ENCODE results near the gene PALS1. TPM values are rescaled to one million over a fixed set of nuclear protein-coding genes. Genes with fewer than 3 reads are reported as not detected.
"Not testable (repeated sequence)": the region's sequence is repeated elsewhere in the genome, so short reads cannot be mapped to it uniquely, and the experiment has no call there.

The PALS1 gene
- total RNA-seq, 2 donors from 2014 or later: 7.7 to 14.0 TPM

DNA sequence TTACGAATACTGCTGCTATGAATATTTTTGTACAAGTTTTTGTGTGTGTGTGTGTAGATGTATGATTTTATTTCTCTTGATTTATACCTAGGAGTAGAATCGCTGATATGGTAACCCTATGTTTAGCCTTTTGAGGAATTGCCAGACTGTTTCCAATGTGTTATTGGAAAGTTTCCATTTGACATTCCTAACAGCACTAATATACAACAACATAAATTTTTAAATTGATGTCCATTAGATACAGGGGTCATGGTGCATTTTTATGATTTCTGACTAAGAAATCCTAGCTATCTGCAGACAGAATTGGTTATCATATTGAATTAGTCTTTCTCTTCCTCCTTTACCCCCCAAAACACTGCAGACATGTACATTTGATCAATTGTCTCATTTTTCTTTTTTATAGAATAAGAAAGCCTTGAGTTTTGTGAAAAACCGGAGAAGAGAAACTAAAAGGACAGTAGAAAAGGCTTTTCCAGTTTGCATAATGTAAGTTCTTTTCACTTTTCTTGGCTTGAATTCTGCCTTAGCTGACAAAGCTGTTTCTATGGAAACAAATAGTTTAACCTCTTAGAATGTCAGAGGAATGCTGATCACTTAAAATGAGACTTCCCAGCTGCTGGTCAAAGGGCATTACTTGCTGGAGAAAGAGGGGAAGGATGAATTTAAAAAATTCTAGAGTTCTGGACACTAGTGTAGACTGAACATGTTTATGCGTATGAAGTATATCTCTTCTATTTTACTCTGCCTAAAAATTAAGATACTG lies 28.2 kb downstream of the PALS1 start:
- H3K4me3 Mint-ChIP-seq: no peak overlapping the region
- no peak overlapping the region for H3K27ac Mint-ChIP-seq
- ATAC-seq (replicated peaks): no peak
- H3K27me3 Mint-ChIP-seq: no peaks in the 10 kb centered on the region
- no peaks in the 10 kb centered on the region for H3K9me3 Mint-ChIP-seq
- peaks cover 6% of the 10 kb centered on the region for H3K4me1 Mint-ChIP-seq
- peaks cover 15% of the 10 kb centered on the region for H3K36me3 Mint-ChIP-seq (ENCODE audit: low read depth)

DNA sequence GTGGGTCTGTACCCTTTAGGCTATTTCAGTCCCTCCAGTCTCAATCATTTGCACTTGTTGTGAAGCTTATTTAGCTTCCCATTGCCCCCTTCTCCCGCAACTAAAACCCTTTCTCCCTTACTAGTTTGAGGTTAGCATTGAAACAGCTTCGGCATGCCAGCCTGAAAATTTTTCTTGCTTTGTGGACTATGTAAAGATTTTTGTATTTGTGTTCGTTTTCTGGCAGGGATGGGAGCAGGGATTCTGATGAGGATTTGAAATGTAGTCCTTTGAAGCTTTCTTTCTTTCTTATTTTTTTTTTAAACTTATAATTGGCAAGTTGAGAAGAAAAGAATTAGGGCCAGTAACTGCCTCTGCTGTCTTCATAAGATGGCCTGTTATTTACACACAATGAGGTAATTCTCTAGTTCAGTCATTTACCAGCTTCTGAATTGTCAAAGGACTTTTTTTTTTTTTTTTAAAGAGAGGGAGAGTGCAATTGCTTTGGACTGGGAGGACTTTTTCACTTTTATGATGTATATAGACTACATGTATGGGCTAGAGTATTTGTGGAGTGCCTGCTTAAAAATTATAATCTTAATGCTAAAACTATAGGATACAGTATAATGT lies 29.0 kb downstream of the PALS1 start:
- ATAC-seq (replicated peaks): no peak
- H3K27ac Mint-ChIP-seq: no peak overlapping the region
- no peaks in the 10 kb centered on the region for H3K9me3 Mint-ChIP-seq
- no peak overlapping the region for H3K4me3 Mint-ChIP-seq
- H3K4me1 Mint-ChIP-seq: peaks cover 6% of the 10 kb centered on the region
- H3K27me3 Mint-ChIP-seq: no peaks in the 10 kb centered on the region
- peaks cover 15% of the 10 kb centered on the region for H3K36me3 Mint-ChIP-seq (ENCODE audit: low read depth)

DNA sequence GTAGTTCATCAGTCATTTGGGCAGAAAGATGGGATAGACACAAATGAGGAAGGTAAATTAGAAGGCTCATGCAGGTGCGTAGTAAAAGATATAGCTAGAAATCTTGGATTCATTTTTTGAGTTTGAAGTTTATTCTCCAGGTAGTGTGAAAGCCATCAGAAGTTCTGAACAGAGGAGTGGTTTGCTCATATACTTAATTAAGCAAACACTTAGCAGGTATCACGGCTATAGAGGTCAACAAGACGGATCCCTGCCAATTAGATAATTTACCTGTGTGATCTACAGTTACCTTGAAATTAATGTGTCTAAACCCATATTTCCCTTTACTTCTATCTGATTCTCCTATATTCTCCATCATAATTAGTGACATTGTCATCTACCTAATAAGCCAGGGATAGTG lies 29.7 kb downstream of the PALS1 start:
- H3K9me3 Mint-ChIP-seq: no peaks in the 10 kb centered on the region
- ATAC-seq (replicated peaks): no peak
- H3K4me3 Mint-ChIP-seq: no peak overlapping the region
- H3K27me3 Mint-ChIP-seq: no peaks in the 10 kb centered on the region
- peaks cover 9% of the 10 kb centered on the region for H3K4me1 Mint-ChIP-seq
- H3K36me3 Mint-ChIP-seq (ENCODE audit: low read depth): peaks cover 19% of the 10 kb centered on the region
- H3K27ac Mint-ChIP-seq: no peak overlapping the region

DNA sequence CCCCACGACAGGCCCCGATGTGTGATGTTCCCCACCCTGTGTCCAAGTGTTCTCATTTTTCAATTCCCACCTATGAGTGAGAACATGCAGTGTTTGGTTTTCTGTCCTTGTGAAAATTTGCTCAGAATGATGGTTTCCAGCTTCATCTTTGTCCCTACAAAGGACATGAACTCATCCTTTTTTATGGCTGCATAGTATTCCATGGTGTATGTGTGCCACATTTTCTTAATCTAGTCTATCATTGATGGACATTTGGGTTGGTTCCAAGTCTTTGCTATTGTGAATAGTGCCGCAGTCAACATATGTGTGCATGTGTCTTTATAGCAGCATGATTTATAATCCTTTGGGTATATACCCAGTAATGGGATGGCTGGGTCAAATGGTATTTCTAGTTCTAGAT lies 32.0 kb downstream of the PALS1 start:
- H3K4me3 Mint-ChIP-seq; H3K9me3 Mint-ChIP-seq; H3K27ac Mint-ChIP-seq; H3K4me1 Mint-ChIP-seq; H3K27me3 Mint-ChIP-seq; ATAC-seq (replicated peaks): not testable (repeated sequence)
- H3K36me3 Mint-ChIP-seq (ENCODE audit: low read depth): peaks cover 24% of the 10 kb centered on the region

DNA sequence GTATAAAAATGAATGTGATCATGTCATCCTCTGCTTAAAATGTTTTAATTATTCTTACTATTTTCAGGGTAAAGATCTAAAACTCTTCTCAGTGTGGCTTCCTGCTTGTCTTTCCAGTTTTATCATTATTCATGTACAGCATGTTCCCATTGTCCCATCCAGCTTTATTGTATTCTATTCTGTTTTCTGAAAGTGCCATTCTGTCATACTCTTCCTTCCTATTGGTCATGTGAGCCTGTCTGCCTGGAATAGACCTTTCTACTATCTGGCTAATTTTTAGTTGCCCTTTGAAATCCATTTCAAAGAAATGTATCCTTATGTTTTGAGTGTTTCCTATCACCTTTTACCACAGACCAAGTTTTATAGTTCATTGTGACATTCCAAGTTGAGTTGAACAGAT lies 34.9 kb downstream of the PALS1 start:
- Mint-ChIP-seq H3K9me3 (no peaks in the 10 kb centered on the region), H3K27ac (no peak overlapping the region), H3K27me3 (no peaks in the 10 kb centered on the region), H3K4me3 (no peak overlapping the region), H3K36me3 (ENCODE audit: low read depth) (peaks cover 36% of the 10 kb centered on the region), H3K4me1 (peaks cover 8% of the 10 kb centered on the region)
- no peak for ATAC-seq (replicated peaks)

- no peak for ATAC-seq (replicated peaks)
- Mint-ChIP-seq H3K36me3 (ENCODE audit: low read depth) (peaks cover 25% of the 10 kb centered on the region), H3K27ac (no peak overlapping the region), H3K4me1 (peaks cover 8% of the 10 kb centered on the region), H3K9me3 (no peaks in the 10 kb centered on the region), H3K27me3 (no peaks in the 10 kb centered on the region), H3K4me3 (no peak overlapping the region)
Measured at GRCh38 chr14:67280506-67280905, 39.3 kb downstream of the PALS1 start.

GRCh38 chr14:67285876-67286452 lies 44.7 kb downstream of the PALS1 start:
- H3K36me3 Mint-ChIP-seq (ENCODE audit: low read depth): peaks cover 1% of the 10 kb centered on the region
- no peak overlapping the region for H3K4me3 Mint-ChIP-seq
- H3K27me3 Mint-ChIP-seq: no peaks in the 10 kb centered on the region
- no peak overlapping the region for H3K27ac Mint-ChIP-seq
- no peaks in the 10 kb centered on the region for H3K9me3 Mint-ChIP-seq
- ATAC-seq (replicated peaks): no peak
- H3K4me1 Mint-ChIP-seq: no peaks in the 10 kb centered on the region

Other genes with a start within 250 kb of the PALS1 start
- not detected for gene GARIN2, start 52.0 kb upstream of the PALS1 start, total RNA-seq
- 10 to 100 TPM; 28.0 to 31.1 TPM for gene ATP6V1D, start 118.4 kb downstream of the PALS1 start, total RNA-seq
- 100 to 1,000 TPM in 1 of 2 donors, 10 to 100 TPM in 1; 95.0 to 198 TPM for gene EIF2S1, start 118.9 kb downstream of the PALS1 start, total RNA-seq
- 1 to 10 TPM; 1.5 to 6.8 TPM for gene PLEK2, start 170.7 kb downstream of the PALS1 start, total RNA-seq
- gene TMEM229B, start 247.3 kb downstream of the PALS1 start, total RNA-seq: under 1 TPM; 0.71 to 0.84 TPM